ENCODE data around the gene ETV5.

GRCh38 chr3:186109897-186110803 lies 1.3 kb upstream of the ETV5 start:
- no peak for TF ChIP-seq DPF2 (IDR thresholded peaks at IDR 0.05)
- TF ChIP-seq, protein P1, sequence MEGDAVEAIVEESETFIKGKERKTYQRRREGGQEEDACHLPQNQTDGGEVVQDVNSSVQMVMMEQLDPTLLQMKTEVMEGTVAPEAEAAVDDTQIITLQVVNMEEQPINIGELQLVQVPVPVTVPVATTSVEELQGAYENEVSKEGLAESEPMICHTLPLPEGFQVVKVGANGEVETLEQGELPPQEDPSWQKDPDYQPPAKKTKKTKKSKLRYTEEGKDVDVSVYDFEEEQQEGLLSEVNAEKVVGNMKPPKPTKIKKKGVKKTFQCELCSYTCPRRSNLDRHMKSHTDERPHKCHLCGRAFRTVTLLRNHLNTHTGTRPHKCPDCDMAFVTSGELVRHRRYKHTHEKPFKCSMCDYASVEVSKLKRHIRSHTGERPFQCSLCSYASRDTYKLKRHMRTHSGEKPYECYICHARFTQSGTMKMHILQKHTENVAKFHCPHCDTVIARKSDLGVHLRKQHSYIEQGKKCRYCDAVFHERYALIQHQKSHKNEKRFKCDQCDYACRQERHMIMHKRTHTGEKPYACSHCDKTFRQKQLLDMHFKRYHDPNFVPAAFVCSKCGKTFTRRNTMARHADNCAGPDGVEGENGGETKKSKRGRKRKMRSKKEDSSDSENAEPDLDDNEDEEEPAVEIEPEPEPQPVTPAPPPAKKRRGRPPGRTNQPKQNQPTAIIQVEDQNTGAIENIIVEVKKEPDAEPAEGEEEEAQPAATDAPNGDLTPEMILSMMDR (IDR thresholded peaks at IDR 0.05 in 2 of 3, conservative IDR thresholded peaks at IDR 0.05 in 1 of 3; ENCODE audit: control insufficient read depth in 2 of 3, extremely low read depth in 1 of 3, insufficient read depth in 1 of 3, low read depth in 3 of 3, low read length in 3 of 3): no peak
- TF ChIP-seq BCL3 (IDR thresholded peaks at IDR 0.05; ENCODE audit: borderline replicate concordance, insufficient read depth, low read depth, low read length, poor library complexity, severe bottlenecking): no peak
- TF ChIP-seq POLR2AphosphoS5 (IDR thresholded peaks at IDR 0.05; ENCODE audit: low read length): no peak
- TF ChIP-seq TAF1 (IDR thresholded peaks at IDR 0.05; ENCODE audit: borderline replicate concordance, low read depth, low read length): no peak
- TF ChIP-seq EZH2 (IDR thresholded peaks at IDR 0.05; ENCODE audit: borderline replicate concordance, control insufficient read depth, low read depth, low read length): no peak
- no peak for TF ChIP-seq TBL1XR1 (IDR thresholded peaks at IDR 0.05; ENCODE audit: low read depth, low read length)
- TF ChIP-seq MXI1 (IDR thresholded peaks at IDR 0.05; ENCODE audit: low read depth, low read length): no peak
- no peak for TF ChIP-seq RAD21 (IDR thresholded peaks at IDR 0.05; ENCODE audit: insufficient read depth, low read depth, low read length)
- TF ChIP-seq KDM1A (IDR thresholded peaks at IDR 0.05; ENCODE audit: borderline replicate concordance): no peak
- no peak for TF ChIP-seq POLR2A (IDR thresholded peaks at IDR 0.05; ENCODE audit: low read depth, low read length)
- no peak for TF ChIP-seq EP300 (IDR thresholded peaks at IDR 0.05; ENCODE audit: borderline replicate concordance in 1 of 2, control insufficient read depth in 1 of 2, low read depth in 2 of 2, low read length in 2 of 2)

All from GM12878 (cell line).